K562 (cell line): ENCODE data around the gene SLC26A3. TPM values are rescaled to one million over a fixed set of nuclear protein-coding genes. Genes with fewer than 3 reads are reported as not detected.

Experiments used
- CBFB ChIP-seq: sonication (generic); formaldehyde crosslinking; IDR thresholded peaks from 2 replicates; pipeline ENCODE4 v1.4.0; 2020; ENCODE audit warnings: mild to moderate bottlenecking, missing genetic modification reagents
- CBX5 ChIP-seq: IDR thresholded peaks from 2 replicates; pipeline ENCODE4 v1.6.1; 2014; ENCODE audit warnings: low read depth, borderline replicate concordance
- GABPA ChIP-seq: fragments of 200-800 bp; sonication (Bioruptor generic); conservative IDR thresholded peaks from 2 replicates; pipeline ENCODE4 v1.6.1; 2016; ENCODE audit warnings: low read depth, missing genetic modification characterization, missing compliant biosample characterization
- GABPB1 ChIP-seq: sonication (generic); formaldehyde crosslinking; IDR thresholded peaks from 2 replicates; pipeline ENCODE4 v1.8.0; 2022; ENCODE audit warnings: mild to moderate bottlenecking, missing genetic modification reagents
- NFE2L1 ChIP-seq: fragments of 450-650 bp; IDR thresholded peaks from 2 replicates; pipeline ENCODE4 v1.6.1; 2016; ENCODE audit warnings: missing genetic modification characterization, low read depth, mild to moderate bottlenecking, missing compliant biosample characterization, moderate library complexity, borderline replicate concordance
- PHF8 ChIP-seq: fragments of 200-600 bp; sonication (generic); IDR thresholded peaks from 2 replicates; pipeline ENCODE4 v1.6.1; 2012; ENCODE audit warnings: mixed run types, mild to moderate bottlenecking, inconsistent platforms, low read length, moderate library complexity, borderline replicate concordance
- PTTG1 ChIP-seq: fragments of 450-650 bp; IDR thresholded peaks from 2 replicates; pipeline ENCODE4 v1.6.1; 2016; ENCODE audit warnings: low read depth, mild to moderate bottlenecking, missing genetic modification characterization, missing compliant biosample characterization
- REST ChIP-seq, 2 experiments: fragments of 450-650 bp; formaldehyde crosslinking in 1 of 2; IDR thresholded peaks; 2 replicates each; pipeline versions ENCODE4 v1.4.0 to v1.6.1; 2014 to 2020; ENCODE audit warnings: mild to moderate bottlenecking in 2 of 2, borderline replicate concordance in 1 of 2, low read depth in 1 of 2
- SRF ChIP-seq, 2 experiments: fragments of 250-450, 450-650 bp in 1 of 2; sonication (Bioruptor Pico) in 1 of 2; sonication (generic) in 1 of 2; formaldehyde crosslinking; IDR thresholded peaks; 2 replicates each; pipeline versions ENCODE4 v1.5.0 to v1.5.1; 2020 to 2022; ENCODE audit warnings: mild to moderate bottlenecking in 1 of 2, missing genetic modification reagents in 1 of 2
- TAF7 ChIP-seq: fragments of 450-650 bp; IDR thresholded peaks from 2 replicates; pipeline ENCODE4 v1.6.1; 2016; ENCODE audit warnings: missing genetic modification characterization, missing compliant biosample characterization
- TCF3 ChIP-seq: sonication (generic); formaldehyde crosslinking; IDR thresholded peaks from 2 replicates; pipeline ENCODE4 v1.4.0; 2020; ENCODE audit warnings: mild to moderate bottlenecking, missing genetic modification reagents
- WHSC1 ChIP-seq: IDR thresholded peaks from one replicate; pipeline ENCODE4 v1.6.1; 2012; ENCODE audit warnings: low read length, control low read depth, inconsistent platforms
- ZNF57 ChIP-seq: fragments of 450-650 bp; formaldehyde crosslinking; IDR thresholded peaks from 2 replicates; pipeline ENCODE4 v1.4.0; 2020; ENCODE audit warnings: mild to moderate bottlenecking, moderate library complexity
- ZNF766 ChIP-seq: fragments of 200-800 bp; sonication (Bioruptor generic); conservative IDR thresholded peaks from 2 replicates; pipeline ENCODE4 v1.6.1; 2016; ENCODE audit warnings: missing genetic modification characterization, missing compliant biosample characterization
- polyA plus RNA-seq, 8 experiments: library from polyadenylated mRNA; depleted of rRNA in 4 of 8; stranded (reverse) in 5 of 8; unstranded in 3 of 8; fragments of >200 nt; fragmentation: Nextera tagmentation in 2 of 8; fragmentation: Illumina TruSeq in 1 of 8; extraction: Ambion mirVana in 2 of 8; extraction: Trizol in 1 of 8; gene quantifications; 2 replicates each; pipeline versions ENCODE4 v1.2.1 to v1.2.3, GENCODE V29; 2011 to 2014; ENCODE audit warnings: inconsistent platforms in 1 of 8, missing spikeins in 1 of 8
- total RNA-seq, 7 experiments: library from RNA; depleted of rRNA in 6 of 7; stranded (reverse); fragments of >200 nt in 6 of 7; fragmentation: Illumina TruSeq in 2 of 7; extraction: Trizol in 2 of 7; gene quantifications; 2 replicates each; pipeline versions ENCODE4 v1.2.1 to v1.2.3, GENCODE V29; 2011 to 2021; ENCODE audit warnings: low replicate concordance in 1 of 7
- TF ChIP-seq, protein P1 (sequence below): fragments of 250-450 bp; sonication (Bioruptor Pico); IDR thresholded peaks from 2 replicates; pipeline ENCODE4 v1.4.0; 2020
- TF ChIP-seq, protein P2 (sequence below): conservative IDR thresholded peaks from 2 replicates; pipeline ENCODE4 v1.6.1; 2011; ENCODE audit warnings: low read depth, mild to moderate bottlenecking, low read length; ENCODE audit not compliant: control insufficient read depth
- TF ChIP-seq, protein P3 (sequence below): fragments of 450-650 bp; IDR thresholded peaks from 2 replicates; pipeline ENCODE4 v1.6.1; 2014; ENCODE audit warnings: low read depth, mild to moderate bottlenecking, moderate library complexity, borderline replicate concordance

SLC26A3 gene
- total and polyA plus RNA-seq, 9 of the 15 experiments (the other 6 are each of a cell fraction or from before 2014, with no cell fraction given), result 0.86 TPM; not detected in 8

DNA sequence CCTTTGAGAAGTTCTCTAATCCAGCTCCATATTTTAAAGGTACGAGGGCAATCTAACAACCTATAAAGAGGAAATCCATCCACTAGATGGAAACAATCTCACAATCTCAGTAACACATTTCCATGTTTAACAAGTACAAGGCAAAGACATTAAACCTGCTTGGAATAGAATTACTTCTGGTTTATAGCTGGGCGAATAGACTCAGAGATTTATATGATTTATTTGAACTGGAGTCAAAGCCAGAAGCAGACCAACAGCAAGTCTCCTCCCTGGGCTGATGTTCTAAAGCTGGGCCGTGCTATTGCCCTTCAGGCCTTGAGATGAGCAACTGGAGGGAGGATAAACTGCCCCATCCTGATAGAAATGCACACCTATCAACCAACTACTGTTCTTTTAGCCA, 25.3 kb downstream of the SLC26A3 start (continued):
- TF ChIP-seq REST (IDR thresholded peaks at IDR 0.05; ENCODE audit: borderline replicate concordance) (no peak), REST (CRISPR knock-in tag; IDR thresholded peaks at IDR 0.05; ENCODE audit: low read depth) (no peak), GABPB1 (CRISPR knock-in tag) (no peak), PHF8 (no peak), ZNF57 (CRISPR knock-in tag) (no peak), GABPA (tag) (no peak), ZNF766 (no peak), CBX5 (no peak), SRF (CRISPR knock-in tag; IDR thresholded peaks at IDR 0.05) (no peak), TCF3 (CRISPR knock-in tag) (no peak), NFE2L1 (tag) (no peak), PTTG1 (tag) (no peak), TAF7 (tag) (no peak), WHSC1 (no peak), CBFB (CRISPR knock-in tag) (no peak)
- TF ChIP-seq, protein P1, sequence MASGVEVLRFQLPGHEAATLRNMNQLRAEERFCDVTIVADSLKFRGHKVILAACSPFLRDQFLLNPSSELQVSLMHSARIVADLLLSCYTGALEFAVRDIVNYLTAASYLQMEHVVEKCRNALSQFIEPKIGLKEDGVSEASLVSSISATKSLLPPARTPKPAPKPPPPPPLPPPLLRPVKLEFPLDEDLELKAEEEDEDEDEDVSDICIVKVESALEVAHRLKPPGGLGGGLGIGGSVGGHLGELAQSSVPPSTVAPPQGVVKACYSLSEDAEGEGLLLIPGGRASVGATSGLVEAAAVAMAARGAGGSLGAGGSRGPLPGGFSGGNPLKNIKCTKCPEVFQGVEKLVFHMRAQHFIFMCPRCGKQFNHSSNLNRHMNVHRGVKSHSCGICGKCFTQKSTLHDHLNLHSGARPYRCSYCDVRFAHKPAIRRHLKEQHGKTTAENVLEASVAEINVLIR (CRISPR knock-in tag), result no peak
- TF ChIP-seq, protein P2, sequence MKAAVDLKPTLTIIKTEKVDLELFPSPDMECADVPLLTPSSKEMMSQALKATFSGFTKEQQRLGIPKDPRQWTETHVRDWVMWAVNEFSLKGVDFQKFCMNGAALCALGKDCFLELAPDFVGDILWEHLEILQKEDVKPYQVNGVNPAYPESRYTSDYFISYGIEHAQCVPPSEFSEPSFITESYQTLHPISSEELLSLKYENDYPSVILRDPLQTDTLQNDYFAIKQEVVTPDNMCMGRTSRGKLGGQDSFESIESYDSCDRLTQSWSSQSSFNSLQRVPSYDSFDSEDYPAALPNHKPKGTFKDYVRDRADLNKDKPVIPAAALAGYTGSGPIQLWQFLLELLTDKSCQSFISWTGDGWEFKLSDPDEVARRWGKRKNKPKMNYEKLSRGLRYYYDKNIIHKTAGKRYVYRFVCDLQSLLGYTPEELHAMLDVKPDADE, result no peak
- TF ChIP-seq, protein P3, sequence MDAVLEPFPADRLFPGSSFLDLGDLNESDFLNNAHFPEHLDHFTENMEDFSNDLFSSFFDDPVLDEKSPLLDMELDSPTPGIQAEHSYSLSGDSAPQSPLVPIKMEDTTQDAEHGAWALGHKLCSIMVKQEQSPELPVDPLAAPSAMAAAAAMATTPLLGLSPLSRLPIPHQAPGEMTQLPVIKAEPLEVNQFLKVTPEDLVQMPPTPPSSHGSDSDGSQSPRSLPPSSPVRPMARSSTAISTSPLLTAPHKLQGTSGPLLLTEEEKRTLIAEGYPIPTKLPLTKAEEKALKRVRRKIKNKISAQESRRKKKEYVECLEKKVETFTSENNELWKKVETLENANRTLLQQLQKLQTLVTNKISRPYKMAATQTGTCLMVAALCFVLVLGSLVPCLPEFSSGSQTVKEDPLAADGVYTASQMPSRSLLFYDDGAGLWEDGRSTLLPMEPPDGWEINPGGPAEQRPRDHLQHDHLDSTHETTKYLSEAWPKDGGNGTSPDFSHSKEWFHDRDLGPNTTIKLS, result no peak
